Fibroblast of lung (primary cell): ENCODE measurements around the gene TMEM154. TPM values are rescaled to one million over a fixed set of nuclear protein-coding genes. Genes with fewer than 3 reads are reported as not detected.
"Not testable (repeated sequence)": the region's sequence is repeated elsewhere in the genome, so short reads cannot be mapped to it uniquely, and the experiment has no call there.

Experiments used
- DNase-seq, 2 donors: peaks; one replicate each; pipeline versions ENCODE4 v3.0.0 to v3.0.0-alpha.2; 2010; ENCODE audit warnings: low read depth in 2 of 2
- H2AFZ ChIP-seq: 2 replicates; pipeline ENCODE4 v1.5.1; 2012; ENCODE audit warnings: low read length, control low read depth, inconsistent platforms
- H3K27ac ChIP-seq: 2 replicates; pipeline ENCODE4 v1.5.1; 2011; ENCODE audit warnings: low read length, control low read depth; ENCODE audit not compliant: insufficient read depth
- H3K27me3 ChIP-seq: 2 replicates; pipeline ENCODE4 v1.5.1; 2011; ENCODE audit warnings: mild to moderate bottlenecking, low read length; ENCODE audit not compliant: control insufficient read depth, insufficient read depth
- H3K36me3 ChIP-seq: 2 replicates; pipeline ENCODE4 v1.5.1; 2011; ENCODE audit warnings: low read length; ENCODE audit not compliant: control insufficient read depth, insufficient read depth
- H3K4me1 ChIP-seq: 2 replicates; pipeline ENCODE4 v1.5.1; 2011; ENCODE audit warnings: low read length; ENCODE audit not compliant: control insufficient read depth, insufficient read depth; ENCODE audit errors: extremely low read depth
- H3K4me2 ChIP-seq: 2 replicates; pipeline ENCODE4 v1.5.1; 2011; ENCODE audit warnings: low read length, control low read depth; ENCODE audit not compliant: insufficient read depth; ENCODE audit errors: extremely low read depth
- H3K4me3 ChIP-seq, 4 experiments: fragments of 200-600 bp in 1 of 4; sonication (generic) in 1 of 4; replicated peaks in 1 of 4; 2 replicates each; pipeline ENCODE4 v1.5.1; 2011 to 2016; ENCODE audit warnings: low read length in 4 of 4, low read depth in 3 of 4, mild to moderate bottlenecking in 3 of 4, control low read depth in 2 of 4, inconsistent platforms in 1 of 4, mixed read lengths in 1 of 4; ENCODE audit not compliant: insufficient read depth in 1 of 4; ENCODE audit errors: control extremely low read depth in 1 of 4
- H3K79me2 ChIP-seq: 2 replicates; pipeline ENCODE4 v1.5.1; 2012; ENCODE audit warnings: mild to moderate bottlenecking, low read length, inconsistent platforms; ENCODE audit not compliant: control insufficient read depth, insufficient read depth
- H3K9ac ChIP-seq: 2 replicates; pipeline ENCODE4 v1.5.1; 2011; ENCODE audit warnings: mild to moderate bottlenecking, low read length, control low read depth; ENCODE audit not compliant: insufficient read depth
- H3K9me3 ChIP-seq: 2 replicates; pipeline ENCODE4 v1.5.1; 2012; ENCODE audit warnings: low read depth, low read length; ENCODE audit not compliant: control insufficient read depth, insufficient read depth
- H4K20me1 ChIP-seq: 2 replicates; pipeline ENCODE4 v1.5.1; 2011; ENCODE audit warnings: low read length; ENCODE audit not compliant: control insufficient read depth, insufficient read depth; ENCODE audit errors: extremely low read depth
- EZH2 ChIP-seq: IDR thresholded peaks from 2 replicates; pipeline ENCODE4 v1.5.1; 2012; ENCODE audit warnings: low read length, control low read depth, mild to moderate bottlenecking; ENCODE audit errors: missing control alignments
- polyA plus RNA-seq, 2 donors: library from polyadenylated mRNA; depleted of rRNA in 1 of 2; stranded (reverse) in 1 of 2; unstranded in 1 of 2; fragments of >200 nt; gene quantifications; 2 replicates each; pipeline ENCODE4 v1.2.1, GENCODE V29; 2011 to 2012; ENCODE audit warnings: missing spikeins in 1 of 2
- total RNA-seq: library from RNA; depleted of rRNA; stranded (reverse); fragments of >200 nt; gene quantifications from 2 replicates; pipeline ENCODE4 v1.2.1, GENCODE V29; 2014
- TF ChIP-seq, protein P1 (sequence below), 2 donors: IDR thresholded peaks in 1 of 2; conservative IDR thresholded peaks in 1 of 2; 1 replicate in 1 of 2; 2 replicates in 1 of 2; pipeline ENCODE4 v1.5.1; 2011 to 2012; ENCODE audit warnings: low read length in 2 of 2, control low read depth in 1 of 2, inconsistent platforms in 1 of 2, low read depth in 1 of 2, mild to moderate bottlenecking in 1 of 2

Gene TMEM154
- total and polyA plus RNA-seq, 2 donors (not counting 1 experiment from before 2014, with no cell fraction given), result 0.50 to 3.7 TPM

DNA sequence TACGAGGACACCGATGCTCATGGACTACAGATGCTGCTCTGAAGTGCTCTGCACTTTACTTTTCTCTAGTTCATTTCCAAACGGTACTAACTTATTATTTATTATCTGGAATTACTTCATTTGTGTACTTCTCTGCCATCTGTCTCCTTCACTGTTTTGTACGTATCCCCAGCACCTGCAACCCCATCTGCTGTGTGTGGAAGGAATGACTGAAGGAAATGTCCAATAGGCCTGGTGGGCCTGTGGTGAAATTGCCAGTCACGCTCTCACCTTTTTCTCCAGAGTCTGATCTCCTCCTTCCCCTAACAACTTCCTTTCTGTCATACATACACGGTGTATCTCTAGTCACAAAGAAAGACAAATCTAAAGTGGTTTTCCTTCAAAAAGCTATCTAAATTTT lies 12.9 kb downstream of the TMEM154 start:
- no peaks in the 10 kb centered on the region for H3K4me1 ChIP-seq

GRCh38 chr4:152665691-152666395 lies 14.0 kb downstream of the TMEM154 start:
- Histone ChIP-seq H3K4me2 (no peak overlapping the region), H3K27me3 (no peaks in the 10 kb centered on the region), H4K20me1 (no peaks in the 10 kb centered on the region), H3K36me3 (no peaks in the 10 kb centered on the region), H3K9ac (no peak overlapping the region), H3K27ac (no peak overlapping the region), H2AFZ (no peak overlapping the region), H3K4me3 (no peak overlapping the region), H3K79me2 (no peaks in the 10 kb centered on the region), H3K4me1 (no peaks in the 10 kb centered on the region), H3K9me3 (no peaks in the 10 kb centered on the region)
- no peak for TF ChIP-seq EZH2
- TF ChIP-seq, protein P1, sequence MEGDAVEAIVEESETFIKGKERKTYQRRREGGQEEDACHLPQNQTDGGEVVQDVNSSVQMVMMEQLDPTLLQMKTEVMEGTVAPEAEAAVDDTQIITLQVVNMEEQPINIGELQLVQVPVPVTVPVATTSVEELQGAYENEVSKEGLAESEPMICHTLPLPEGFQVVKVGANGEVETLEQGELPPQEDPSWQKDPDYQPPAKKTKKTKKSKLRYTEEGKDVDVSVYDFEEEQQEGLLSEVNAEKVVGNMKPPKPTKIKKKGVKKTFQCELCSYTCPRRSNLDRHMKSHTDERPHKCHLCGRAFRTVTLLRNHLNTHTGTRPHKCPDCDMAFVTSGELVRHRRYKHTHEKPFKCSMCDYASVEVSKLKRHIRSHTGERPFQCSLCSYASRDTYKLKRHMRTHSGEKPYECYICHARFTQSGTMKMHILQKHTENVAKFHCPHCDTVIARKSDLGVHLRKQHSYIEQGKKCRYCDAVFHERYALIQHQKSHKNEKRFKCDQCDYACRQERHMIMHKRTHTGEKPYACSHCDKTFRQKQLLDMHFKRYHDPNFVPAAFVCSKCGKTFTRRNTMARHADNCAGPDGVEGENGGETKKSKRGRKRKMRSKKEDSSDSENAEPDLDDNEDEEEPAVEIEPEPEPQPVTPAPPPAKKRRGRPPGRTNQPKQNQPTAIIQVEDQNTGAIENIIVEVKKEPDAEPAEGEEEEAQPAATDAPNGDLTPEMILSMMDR (conservative IDR thresholded peaks at IDR 0.05 in 1 of 2, IDR thresholded peaks at IDR 0.05 in 1 of 2; ENCODE audit: low read depth in 1 of 2, low read length in 2 of 2), result no peak
- no peak for DNase-seq

More for the DNA sequence above, 12.9 kb downstream of the TMEM154 start:
- no peak overlapping the region for H3K4me2 ChIP-seq
- no peak overlapping the region for H2AFZ ChIP-seq
- TF ChIP-seq EZH2, result no peak
- TF ChIP-seq, protein P1 (conservative IDR thresholded peaks at IDR 0.05 in 1 of 2, IDR thresholded peaks at IDR 0.05 in 1 of 2; ENCODE audit: low read depth in 1 of 2, low read length in 2 of 2), result no peak
- no peaks in the 10 kb centered on the region for H3K9me3 ChIP-seq
- DNase-seq, result no peak
- H4K20me1 ChIP-seq, result no peaks in the 10 kb centered on the region
- no peak overlapping the region for H3K9ac ChIP-seq
- H3K4me3 ChIP-seq, result no peak overlapping the region
- H3K79me2 ChIP-seq, result no peaks in the 10 kb centered on the region
- H3K36me3 ChIP-seq, result no peaks in the 10 kb centered on the region
- no peak overlapping the region for H3K27ac ChIP-seq
- H3K27me3 ChIP-seq, result no peaks in the 10 kb centered on the region

- H3K4me3 ChIP-seq, result not testable (repeated sequence)
These were observed 15.8 kb downstream of the TMEM154 start for GRCh38 chr4:152664067-152664378.

More at GRCh38 chr4:152664067-152664378, 15.8 kb downstream of the TMEM154 start:
- H3K9me3 ChIP-seq, H3K4me1 ChIP-seq, H2AFZ ChIP-seq, H4K20me1 ChIP-seq, H3K9ac ChIP-seq, H3K27ac ChIP-seq, H3K4me2 ChIP-seq, DNase-seq, H3K27me3 ChIP-seq, H3K79me2 ChIP-seq, H3K36me3 ChIP-seq: not testable (repeated sequence)
